CD14-positive monocyte (primary cell): Measurements from ENCODE around the gene CTDSPL. TPM values are rescaled to one million over a fixed set of nuclear protein-coding genes. Genes with fewer than 3 reads are reported as not detected.

Source experiments
- DNase-seq, 3 donors: peaks; one replicate each; pipeline ENCODE4 v3.0.0-alpha.2; 2011 to 2022
- H2AFZ ChIP-seq: 2 replicates; pipeline ENCODE4 v1.6.0; 2012; ENCODE audit warnings: mild to moderate bottlenecking, low read depth, low read length, inconsistent platforms; ENCODE audit not compliant: insufficient read depth, poor library complexity, severe bottlenecking
- H3K27ac ChIP-seq, 2 donors: 1 replicate in 1 of 2; 2 replicates in 1 of 2; pipeline ENCODE4 v1.5.1; 2012 to 2013; ENCODE audit warnings: low read length in 2 of 2, control low read depth in 1 of 2, inconsistent platforms in 1 of 2, low read depth in 1 of 2, mild to moderate bottlenecking in 1 of 2
- H3K27me3 ChIP-seq, 2 donors: one replicate each; pipeline versions ENCODE4 v1.6.0 to v1.6.1; 2011 to 2013; ENCODE audit warnings: low read length in 2 of 2; ENCODE audit not compliant: control insufficient read depth in 2 of 2, insufficient read depth in 2 of 2
- H3K36me3 ChIP-seq, 2 donors: replicated peaks in 1 of 2; 1 replicate in 1 of 2; 2 replicates in 1 of 2; pipeline versions ENCODE4 v1.5.1 to v1.6.1; 2012 to 2013; ENCODE audit warnings: low read length in 2 of 2, control low read depth in 1 of 2, inconsistent platforms in 1 of 2, mild to moderate bottlenecking in 1 of 2; ENCODE audit not compliant: insufficient read depth in 2 of 2, control insufficient read depth in 1 of 2
- H3K4me1 ChIP-seq, 2 donors: 1 replicate in 1 of 2; 2 replicates in 1 of 2; pipeline versions ENCODE4 v1.5.1 to v1.6.1; 2012 to 2013; ENCODE audit warnings: low read length in 2 of 2, control low read depth in 1 of 2, inconsistent platforms in 1 of 2, mild to moderate bottlenecking in 1 of 2, moderate library complexity in 1 of 2; ENCODE audit not compliant: insufficient read depth in 2 of 2, control insufficient read depth in 1 of 2
- H3K4me2 ChIP-seq: replicated peaks from 2 replicates; pipeline ENCODE3; 2012; ENCODE audit warnings: low read length, moderate library complexity, mild to moderate bottlenecking; ENCODE audit not compliant: poor library complexity, severe bottlenecking; ENCODE audit errors: extremely low read depth
- H3K4me3 ChIP-seq, 3 experiments: fragments of 200-600 bp in 1 of 3; sonication (generic) in 1 of 3; replicated peaks in 1 of 3; 1 replicate in 2 of 3; 2 replicates in 1 of 3; pipeline ENCODE4 v1.5.1; 2011 to 2013; ENCODE audit warnings: low read length in 3 of 3, mild to moderate bottlenecking in 3 of 3, control low read depth in 2 of 3, low read depth in 2 of 3, inconsistent platforms in 1 of 3, moderate library complexity in 1 of 3
- H3K79me2 ChIP-seq: 2 replicates; pipeline ENCODE4 v1.6.0; 2012; ENCODE audit warnings: mild to moderate bottlenecking, control low read depth, inconsistent platforms, low read length, moderate library complexity; ENCODE audit not compliant: insufficient read depth
- H3K9ac ChIP-seq: 2 replicates; pipeline ENCODE4 v1.6.0; 2017; ENCODE audit warnings: low read length, mild to moderate bottlenecking; ENCODE audit not compliant: insufficient read depth, poor library complexity, severe bottlenecking
- H3K9me3 ChIP-seq, 2 donors: replicated peaks in 1 of 2; 1 replicate in 1 of 2; 2 replicates in 1 of 2; pipeline versions ENCODE4 v1.5.1 to v1.6.1; 2012 to 2013; ENCODE audit warnings: low read length in 2 of 2, control low read depth in 1 of 2; ENCODE audit not compliant: control insufficient read depth in 1 of 2, insufficient read depth in 1 of 2
- H4K20me1 ChIP-seq: 2 replicates; pipeline ENCODE4 v1.6.0; 2012; ENCODE audit warnings: mild to moderate bottlenecking, low read length, control low read depth, moderate library complexity; ENCODE audit not compliant: insufficient read depth
- H3K27ac Mint-ChIP-seq, 7 donors: one replicate each; pipeline ENCODE4 v1.8.0; 2020; ENCODE audit warnings: mild to moderate bottlenecking in 7 of 7, mixed read lengths in 7 of 7, moderate library complexity in 6 of 7, inconsistent platforms in 2 of 7
- H3K27me3 Mint-ChIP-seq, 3 donors: one replicate each; pipeline ENCODE4 v1.8.0; 2021 to 2022; ENCODE audit warnings: low read depth in 3 of 3, mild to moderate bottlenecking in 3 of 3, mixed read lengths in 3 of 3, moderate library complexity in 3 of 3, inconsistent platforms in 1 of 3
- H3K36me3 Mint-ChIP-seq, 2 donors: one replicate each; pipeline ENCODE4 v1.8.0; 2020; ENCODE audit warnings: mixed read lengths in 2 of 2, inconsistent platforms in 1 of 2, mild to moderate bottlenecking in 1 of 2
- H3K4me1 Mint-ChIP-seq: one replicate; pipeline ENCODE4 v1.8.0; 2020; ENCODE audit warnings: mild to moderate bottlenecking, mixed read lengths
- H3K4me3 Mint-ChIP-seq, 2 donors: one replicate each; pipeline ENCODE4 v1.8.0; 2020; ENCODE audit warnings: mild to moderate bottlenecking in 2 of 2, mixed read lengths in 2 of 2, moderate library complexity in 1 of 2
- H3K9me3 Mint-ChIP-seq, 7 donors: one replicate each; pipeline ENCODE4 v1.8.0; 2020 to 2022; ENCODE audit warnings: mixed read lengths in 7 of 7, mild to moderate bottlenecking in 6 of 7, moderate library complexity in 6 of 7, inconsistent platforms in 2 of 7
- WGBS: methylation state at CpG from one replicate; pipeline ENCODE4 v1.1.5; 2013; ENCODE audit warnings: missing lambda C conversion rate; ENCODE audit not compliant: insufficient coverage; 5-methylcytosine and 5-hydroxymethylcytosine counted together
- intact Hi-C, 2 donors: fragments of 100-400 bp; cut with micrococcal nuclease; formaldehyde crosslinking; loops; one replicate each; pipeline versions ENCODE4 v1.15.0 to v1.15.1; 2023
- polyA plus RNA-seq, 3 donors: library from polyadenylated mRNA; depleted of rRNA in 1 of 3; unstranded in 2 of 3; stranded (reverse) in 1 of 3; fragments of 300-500 nt in 2 of 3; fragments of >200 nt in 1 of 3; fragmentation: Illumina TruSeq in 2 of 3; gene quantifications; 1 replicate in 2 of 3; 2 replicates in 1 of 3; pipeline ENCODE4 v1.2.3, GENCODE V29; 2012 to 2021
- TF ChIP-seq, protein P1 (sequence below): fragments of 200-600 bp; IDR thresholded peaks from one replicate; pipeline ENCODE4 v1.8.0; 2022; ENCODE audit warnings: antibody characterized with exemption, mild to moderate bottlenecking

The CTDSPL gene
- polyA plus RNA-seq, 3 donors = 0.15 to 0.69 (median 0.33) TPM

DNA sequence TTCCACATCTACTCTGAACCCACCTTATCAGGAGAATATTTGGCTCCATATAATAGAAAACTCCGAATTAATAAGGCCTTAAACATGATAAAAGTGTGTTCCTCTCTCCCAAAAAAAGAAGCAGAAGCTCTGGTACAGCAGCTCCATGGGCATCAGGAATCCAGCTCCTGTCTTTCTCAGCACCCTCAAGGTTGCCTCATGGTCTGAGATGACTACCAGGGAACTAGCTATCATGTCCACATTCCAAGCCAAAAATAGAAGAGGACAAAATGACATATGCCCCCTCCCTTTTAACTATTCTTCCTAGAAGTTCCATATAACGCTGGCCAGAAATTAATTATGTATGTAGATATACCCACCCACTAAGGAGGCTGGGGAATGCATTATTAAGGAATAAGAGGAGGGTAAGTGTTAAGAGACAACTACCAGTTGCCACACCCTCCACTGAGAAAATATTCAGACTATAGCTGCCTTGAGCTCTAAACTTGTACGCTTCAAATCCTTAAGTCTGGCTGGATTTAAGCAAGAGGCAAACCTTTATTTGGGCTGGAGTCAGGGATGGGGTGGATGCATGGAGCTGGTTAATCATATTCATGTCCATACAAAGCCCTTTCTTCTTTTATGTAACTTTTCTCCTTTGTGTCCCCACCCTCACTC lies 35.8 kb upstream of the CTDSPL start:
- Mint-ChIP-seq H3K4me1 (no peaks in the 10 kb centered on the region), H3K36me3 (no peaks in the 10 kb centered on the region), H3K9me3 (peaks cover 0 to 5% (median 0%) of the 10 kb centered on the region in 7 donors), H3K27ac (no peak overlapping the region), H3K27me3 (peaks cover 0 to 4% (median 0%) of the 10 kb centered on the region in 3 donors), H3K4me3 (no peak overlapping the region)
- no CpG with 5 or more reads among the region's 3 CpGs for WGBS
- no peaks in the 10 kb centered on the region for H3K4me1 ChIP-seq
- no peaks in the 10 kb centered on the region for H3K79me2 ChIP-seq
- no peaks in the 10 kb centered on the region for H3K36me3 ChIP-seq
- TF ChIP-seq, protein P1, sequence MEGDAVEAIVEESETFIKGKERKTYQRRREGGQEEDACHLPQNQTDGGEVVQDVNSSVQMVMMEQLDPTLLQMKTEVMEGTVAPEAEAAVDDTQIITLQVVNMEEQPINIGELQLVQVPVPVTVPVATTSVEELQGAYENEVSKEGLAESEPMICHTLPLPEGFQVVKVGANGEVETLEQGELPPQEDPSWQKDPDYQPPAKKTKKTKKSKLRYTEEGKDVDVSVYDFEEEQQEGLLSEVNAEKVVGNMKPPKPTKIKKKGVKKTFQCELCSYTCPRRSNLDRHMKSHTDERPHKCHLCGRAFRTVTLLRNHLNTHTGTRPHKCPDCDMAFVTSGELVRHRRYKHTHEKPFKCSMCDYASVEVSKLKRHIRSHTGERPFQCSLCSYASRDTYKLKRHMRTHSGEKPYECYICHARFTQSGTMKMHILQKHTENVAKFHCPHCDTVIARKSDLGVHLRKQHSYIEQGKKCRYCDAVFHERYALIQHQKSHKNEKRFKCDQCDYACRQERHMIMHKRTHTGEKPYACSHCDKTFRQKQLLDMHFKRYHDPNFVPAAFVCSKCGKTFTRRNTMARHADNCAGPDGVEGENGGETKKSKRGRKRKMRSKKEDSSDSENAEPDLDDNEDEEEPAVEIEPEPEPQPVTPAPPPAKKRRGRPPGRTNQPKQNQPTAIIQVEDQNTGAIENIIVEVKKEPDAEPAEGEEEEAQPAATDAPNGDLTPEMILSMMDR = no peak
- no peak overlapping the region for H3K4me2 ChIP-seq
- H3K9me3 ChIP-seq = no peaks in the 10 kb centered on the region
- H3K9ac ChIP-seq = no peak overlapping the region
- H3K4me3 ChIP-seq = no peak overlapping the region
- no peak overlapping the region for H3K27ac ChIP-seq
- H3K27me3 ChIP-seq = no peaks in the 10 kb centered on the region
- intact Hi-C loops = no loop called here
- DNase-seq = no peak
- H4K20me1 ChIP-seq = no peaks in the 10 kb centered on the region
- H2AFZ ChIP-seq = no peak overlapping the region

DNA sequence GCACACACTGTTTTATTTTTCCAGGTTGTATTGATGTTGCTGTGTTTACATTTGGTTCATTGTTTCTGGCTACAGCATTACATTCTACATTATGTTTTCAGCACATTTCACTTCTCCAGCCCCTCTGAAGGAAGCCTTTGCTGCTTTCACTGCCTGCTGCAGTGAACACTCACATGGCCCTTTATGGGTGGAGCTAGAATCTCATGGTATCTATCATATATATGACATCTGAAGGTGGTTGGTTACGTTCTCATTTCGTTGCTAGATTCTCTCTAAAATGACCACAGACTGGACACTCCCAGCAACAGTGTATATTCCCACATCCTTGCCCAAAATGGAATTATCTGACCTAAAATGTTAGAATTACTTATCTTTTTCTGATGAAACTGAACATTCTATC lies 35.2 kb upstream of the CTDSPL start:
- Histone ChIP-seq H2AFZ (no peak overlapping the region), H3K4me3 (no peak overlapping the region), H3K9ac (no peak overlapping the region), H4K20me1 (no peaks in the 10 kb centered on the region), H3K36me3 (no peaks in the 10 kb centered on the region), H3K79me2 (no peaks in the 10 kb centered on the region), H3K9me3 (no peaks in the 10 kb centered on the region), H3K27ac (no peak overlapping the region), H3K4me1 (no peaks in the 10 kb centered on the region), H3K4me2 (no peak overlapping the region), H3K27me3 (no peaks in the 10 kb centered on the region)
- H3K4me3 Mint-ChIP-seq = no peak overlapping the region
- no peak for DNase-seq
- TF ChIP-seq, protein P1 = no peak
- H3K9me3 Mint-ChIP-seq = peaks cover 0 to 5% (median 0%) of the 10 kb centered on the region in 7 donors
- WGBS = no CpG with 5 or more reads among the region's 2 CpGs
- intact Hi-C loops = no loop called here
- no peaks in the 10 kb centered on the region for H3K4me1 Mint-ChIP-seq
- H3K27ac Mint-ChIP-seq = no peak overlapping the region
- peaks cover 0 to 4% (median 0%) of the 10 kb centered on the region in 3 donors for H3K27me3 Mint-ChIP-seq
- H3K36me3 Mint-ChIP-seq = no peaks in the 10 kb centered on the region
